GM18508 (cell line): ENCODE measurements around the gene PPFIA4.
"Not testable (repeated sequence)": the region's sequence is repeated elsewhere in the genome, so short reads cannot be mapped to it uniquely, and the experiment has no call there.

ENCODE experiments used
- ATAC-seq: cut with Tn5 transposase; IDR thresholded peaks from one replicate; pipeline ENCODE4 v1.9.1; 2021; ENCODE audit warnings: moderate number of reproducible peaks; ENCODE audit not compliant: insufficient read depth, unreplicated experiment

Gene PPFIA4

GRCh38 chr1:203011582-203011981 is 14.7 kb upstream of the PPFIA4 start:
- ATAC-seq = no peak

GRCh38 chr1:203017061-203017460 is 9.2 kb upstream of the PPFIA4 start:
- ATAC-seq = no peak

- ATAC-seq = no peak
These were observed 8.6 kb upstream of the PPFIA4 start for GRCh38 chr1:203017692-203018091.

- not testable (repeated sequence) for ATAC-seq
These were observed 3.4 kb upstream of the PPFIA4 start for GRCh38 chr1:203022855-203023254.

- ATAC-seq = no peak
These were observed 633 bp upstream of the PPFIA4 start for GRCh38 chr1:203025686-203026030.

- ATAC-seq = no peak
These were observed 674 bp downstream of the PPFIA4 start for GRCh38 chr1:203026666-203027663.

GRCh38 chr1:203028067-203028783 is 1.9 kb downstream of the PPFIA4 start:
- ATAC-seq = no peak

GRCh38 chr1:203028784-203029553 is 2.7 kb downstream of the PPFIA4 start:
- ATAC-seq = no peak

- no peak for ATAC-seq
These were observed 5.2 kb downstream of the PPFIA4 start for GRCh38 chr1:203031467-203031866.

- ATAC-seq = no peak
These were observed 7.0 kb downstream of the PPFIA4 start for GRCh38 chr1:203033287-203033686.

- no peak for ATAC-seq
These were observed 7.6 kb downstream of the PPFIA4 start for GRCh38 chr1:203033917-203034316.

- ATAC-seq = no peak
These were observed 8.3 kb downstream of the PPFIA4 start for GRCh38 chr1:203034422-203035110.

- no peak for ATAC-seq
These were observed 9.1 kb downstream of the PPFIA4 start for GRCh38 chr1:203035111-203036000.

- ATAC-seq = no peak
These were observed 9.8 kb downstream of the PPFIA4 start for GRCh38 chr1:203036135-203036534.

- ATAC-seq = no peak
These were observed 10.2 kb downstream of the PPFIA4 start for GRCh38 chr1:203036537-203036936.

GRCh38 chr1:203037509-203038190 is 11.4 kb downstream of the PPFIA4 start:
- no peak for ATAC-seq

GRCh38 chr1:203038217-203038741 is 12.0 kb downstream of the PPFIA4 start:
- ATAC-seq = no peak

- no peak for ATAC-seq
These were observed 12.8 kb downstream of the PPFIA4 start for GRCh38 chr1:203038891-203039608.
